TTC549 (cell line): ENCODE measurements around the gene KCNA1.

Source experiments
- FAIRE-seq: peaks from 2 replicates; lab custom pipeline; 2012; peaks lifted over from hg19 to GRCh38; lab: Jason Lieb, UNC

The KCNA1 gene

GRCh38 chr12:4911316-4911994, 1.8 kb downstream of the KCNA1 start:
- no peak for FAIRE-seq

GRCh38 chr12:4914720-4915119, 5.0 kb downstream of the KCNA1 start:
- FAIRE-seq: no peak

- FAIRE-seq: no peak
Observed at GRCh38 chr12:4915752-4916151, 6.0 kb downstream of the KCNA1 start.

GRCh38 chr12:4918950-4919660, 9.4 kb downstream of the KCNA1 start:
- FAIRE-seq: no peak

GRCh38 chr12:4932576-4932975, 22.9 kb downstream of the KCNA1 start:
- FAIRE-seq: no peak

- no peak for FAIRE-seq
Observed at GRCh38 chr12:4933411-4933810, 23.7 kb downstream of the KCNA1 start.

GRCh38 chr12:4934407-4935035, 24.8 kb downstream of the KCNA1 start:
- no peak for FAIRE-seq

- FAIRE-seq: no peak
Observed at GRCh38 chr12:4938900-4939299, 29.2 kb downstream of the KCNA1 start.

GRCh38 chr12:4939418-4940023, 29.8 kb downstream of the KCNA1 start:
- no peak for FAIRE-seq

- no peak for FAIRE-seq
Observed at GRCh38 chr12:4943067-4943937, 33.6 kb downstream of the KCNA1 start.

GRCh38 chr12:4943938-4944284, 34.2 kb downstream of the KCNA1 start:
- no peak for FAIRE-seq

- no peak for FAIRE-seq
Observed at GRCh38 chr12:4947253-4947652, 37.5 kb downstream of the KCNA1 start.

- no peak for FAIRE-seq
Observed at GRCh38 chr12:4951083-4951482, 41.4 kb downstream of the KCNA1 start.

GRCh38 chr12:4951601-4952000, 41.9 kb downstream of the KCNA1 start:
- no peak for FAIRE-seq

GRCh38 chr12:4954621-4955354, 45.1 kb downstream of the KCNA1 start:
- FAIRE-seq: no peak

- no peak for FAIRE-seq
Observed at GRCh38 chr12:4956054-4956453, 46.3 kb downstream of the KCNA1 start.

GRCh38 chr12:4956968-4957367, 47.3 kb downstream of the KCNA1 start:
- FAIRE-seq: no peak

- no peak for FAIRE-seq
Observed at GRCh38 chr12:4957761-4958160, 48.1 kb downstream of the KCNA1 start.

GRCh38 chr12:4958697-4959375, 49.1 kb downstream of the KCNA1 start:
- no peak for FAIRE-seq

- FAIRE-seq: no peak
Observed at GRCh38 chr12:4959381-4959780, 49.7 kb downstream of the KCNA1 start.

GRCh38 chr12:4960030-4960429, 50.3 kb downstream of the KCNA1 start:
- FAIRE-seq: no peak
